GM19463 (cell line): ENCODE results near the gene KRTAP19-8.

Experiments used
- ATAC-seq: cut with Tn5 transposase; IDR thresholded peaks from one replicate; pipeline ENCODE4 v1.9.1; 2021; ENCODE audit warnings: mild to moderate bottlenecking, moderate library complexity; ENCODE audit not compliant: unreplicated experiment

The KRTAP19-8 gene

GRCh38 chr21:31038376-31038775 is at the start of gene KRTAP19-8:
TSS of gene KRTAP19-8 (minus strand) at chr21:31038476. CDS start at chr21:31038443, 33 bp downstream.
- ATAC-seq: no peak

GRCh38 chr21:31087639-31088473 is 49.6 kb upstream of the KRTAP19-8 start:
- no peak for ATAC-seq

- ATAC-seq: no peak
Observed at GRCh38 chr21:31084689-31085088, 46.4 kb upstream of the KRTAP19-8 start.

- peak; percentile 72 for ATAC-seq
Observed at GRCh38 chr21:31078796-31079195, 40.5 kb upstream of the KRTAP19-8 start.

GRCh38 chr21:31078216-31078615 is 39.9 kb upstream of the KRTAP19-8 start:
- peak; percentile 57 for ATAC-seq

- no peak for ATAC-seq
Observed at GRCh38 chr21:31075848-31076247, 37.6 kb upstream of the KRTAP19-8 start.

- no peak for ATAC-seq
Observed at GRCh38 chr21:31072533-31072932, 34.3 kb upstream of the KRTAP19-8 start.

GRCh38 chr21:31064803-31065202 is 26.5 kb upstream of the KRTAP19-8 start:
- ATAC-seq: peak; percentile 89

GRCh38 chr21:31052489-31053142 is 14.3 kb upstream of the KRTAP19-8 start:
- no peak for ATAC-seq

- no peak for ATAC-seq
Observed at GRCh38 chr21:31050577-31051157, 12.4 kb upstream of the KRTAP19-8 start.

GRCh38 chr21:31045841-31046240 is 7.6 kb upstream of the KRTAP19-8 start:
- ATAC-seq: no peak

GRCh38 chr21:31043471-31043870 is 5.2 kb upstream of the KRTAP19-8 start:
- ATAC-seq: no peak

- ATAC-seq: peak; percentile 28
Observed at GRCh38 chr21:31042080-31042464, 3.8 kb upstream of the KRTAP19-8 start.

- ATAC-seq: peak; percentile 39
Observed at GRCh38 chr21:31041295-31042079, 3.2 kb upstream of the KRTAP19-8 start.

GRCh38 chr21:31034378-31034777 is 3.9 kb downstream of the KRTAP19-8 start:
- no peak for ATAC-seq

- ATAC-seq: peak; percentile 78
Observed at GRCh38 chr21:31030367-31031106, 7.7 kb downstream of the KRTAP19-8 start.

GRCh38 chr21:31023680-31024079 is 14.6 kb downstream of the KRTAP19-8 start:
- no peak for ATAC-seq

GRCh38 chr21:31022306-31022705 is 16.0 kb downstream of the KRTAP19-8 start:
- no peak for ATAC-seq

GRCh38 chr21:31018232-31018631 is 20.0 kb downstream of the KRTAP19-8 start:
- no peak for ATAC-seq

- no peak for ATAC-seq
Observed at GRCh38 chr21:31014891-31015290, 23.4 kb downstream of the KRTAP19-8 start.
